B cell (primary cell): ENCODE measurements around the gene ZRANB1.

ENCODE experiments used
- CTCF ChIP-seq: fragments of 200-600 bp; IDR thresholded peaks from one replicate; pipeline ENCODE4 v1.8.0; 2022; ENCODE audit warnings: antibody characterized with exemption, mild to moderate bottlenecking
- EZH2 ChIP-seq: IDR thresholded peaks from 2 replicates; pipeline ENCODE4 v1.6.1; 2012; ENCODE audit warnings: borderline replicate concordance, low read depth, mild to moderate bottlenecking, moderate library complexity, low read length; ENCODE audit not compliant: insufficient read depth, poor library complexity, severe bottlenecking

DNA sequence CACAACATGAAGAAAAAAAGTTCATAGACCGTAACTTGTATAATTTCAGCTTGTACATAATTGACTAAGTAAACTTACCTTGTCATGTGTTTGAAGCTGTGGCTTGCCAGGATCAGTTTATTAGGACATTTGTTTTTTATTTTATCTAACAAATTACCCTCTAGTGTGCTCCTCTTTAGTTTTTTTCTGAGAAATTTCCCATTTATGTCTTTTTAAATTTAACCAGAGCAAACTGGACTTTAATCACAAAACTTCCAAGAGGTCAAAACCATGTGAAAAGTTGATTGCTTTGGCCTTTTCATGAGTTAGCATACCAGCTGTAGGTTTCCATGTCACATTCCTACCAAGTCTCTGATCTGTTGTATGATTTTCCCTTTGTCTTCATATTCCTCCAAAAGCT lies 42.5 kb downstream of the ZRANB1 start:
- TF ChIP-seq CTCF (no peak), EZH2 (no peak)
